Uterus (tissue), 2 donors: ENCODE results near the gene TLE4.

Experiments
- CTCF ChIP-seq, 4 experiments: fragments of 200-600 bp in 2 of 4; fragments of 450-650 bp in 2 of 4; sonication (generic) in 2 of 4; IDR thresholded peaks; one replicate each; pipeline ENCODE4 v1.5.1; 2016 to 2019; ENCODE audit warnings: antibody characterized with exemption in 4 of 4, mild to moderate bottlenecking in 2 of 4, moderate library complexity in 1 of 4
- POLR2A ChIP-seq, 2 donors: fragments of 450-650 bp; IDR thresholded peaks; one replicate each; pipeline ENCODE4 v1.6.1; 2016; ENCODE audit warnings: antibody characterized with exemption in 2 of 2, mild to moderate bottlenecking in 1 of 2, moderate library complexity in 1 of 2

DNA sequence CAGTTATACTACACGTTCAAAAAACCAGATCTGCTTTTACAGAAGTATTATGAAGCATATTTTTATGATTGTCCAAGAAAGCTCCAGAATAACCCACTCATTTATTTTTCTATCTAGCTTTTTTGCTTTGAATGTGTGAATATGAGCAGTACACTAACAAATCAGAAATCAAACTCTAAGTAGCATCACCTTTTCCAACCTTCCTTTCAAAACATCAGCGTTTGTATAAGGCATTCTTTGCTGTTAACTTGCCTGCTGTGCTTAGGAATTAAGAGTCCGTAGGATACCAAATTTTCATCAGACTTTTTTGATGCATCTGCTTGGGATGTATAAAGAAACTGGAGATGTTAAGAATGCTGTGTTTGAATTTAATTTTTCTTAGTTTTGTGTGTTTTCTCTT, 3.8 kb downstream of the TLE4 start:
- no peak for TF ChIP-seq CTCF (IDR thresholded peaks at IDR 0.05)
- TF ChIP-seq POLR2A (IDR thresholded peaks at IDR 0.05) = no peak
